GM18519 (cell line): Measurements from ENCODE around the gene SLC12A6.

Experiments
- ATAC-seq: cut with Tn5 transposase; IDR thresholded peaks from one replicate; pipeline ENCODE4 v1.9.1; 2021; ENCODE audit warnings: mild to moderate bottlenecking, moderate library complexity; ENCODE audit not compliant: unreplicated experiment, low FRiP score

SLC12A6 gene

GRCh38 chr15:34334672-34335071 lies 2.9 kb downstream of the SLC12A6 start:
- ATAC-seq = no peak

- no peak for ATAC-seq
Observed at GRCh38 chr15:34332553-34333120, 4.9 kb downstream of the SLC12A6 start.

GRCh38 chr15:34331809-34332208 lies 5.8 kb downstream of the SLC12A6 start:
- ATAC-seq = no peak

GRCh38 chr15:34330279-34330678 lies 7.3 kb downstream of the SLC12A6 start:
- ATAC-seq = no peak

- no peak for ATAC-seq
Observed at GRCh38 chr15:34329006-34329405, 8.6 kb downstream of the SLC12A6 start.

GRCh38 chr15:34327906-34328305 lies 9.7 kb downstream of the SLC12A6 start:
- no peak for ATAC-seq

- no peak for ATAC-seq
Observed at GRCh38 chr15:34325368-34325767, 12.2 kb downstream of the SLC12A6 start.

- ATAC-seq = no peak
Observed at GRCh38 chr15:34324933-34325332, 12.6 kb downstream of the SLC12A6 start.

- no peak for ATAC-seq
Observed at GRCh38 chr15:34323217-34323616, 14.4 kb downstream of the SLC12A6 start.

- ATAC-seq = peak; percentile 39
Observed at GRCh38 chr15:34318277-34319079, 19.1 kb downstream of the SLC12A6 start.

- ATAC-seq = no peak
Observed at GRCh38 chr15:34314491-34315490, 22.8 kb downstream of the SLC12A6 start.

- ATAC-seq = no peak
Observed at GRCh38 chr15:34311563-34311962, 26.0 kb downstream of the SLC12A6 start.

- ATAC-seq = no peak
Observed at GRCh38 chr15:34304613-34305012, 33.0 kb downstream of the SLC12A6 start.

GRCh38 chr15:34301058-34301457 lies 36.5 kb downstream of the SLC12A6 start:
- no peak for ATAC-seq

GRCh38 chr15:34297059-34297458 lies 40.5 kb downstream of the SLC12A6 start:
- no peak for ATAC-seq

GRCh38 chr15:34292621-34293020 lies 45.0 kb downstream of the SLC12A6 start:
- ATAC-seq = no peak

- ATAC-seq = no peak
Observed at GRCh38 chr15:34284937-34285336, 52.6 kb downstream of the SLC12A6 start.

GRCh38 chr15:34282384-34282783 lies 55.2 kb downstream of the SLC12A6 start:
- no peak for ATAC-seq

- ATAC-seq = no peak
Observed at GRCh38 chr15:34280193-34280592, 57.4 kb downstream of the SLC12A6 start.

GRCh38 chr15:34279368-34279767 lies 58.2 kb downstream of the SLC12A6 start:
- ATAC-seq = no peak

- no peak for ATAC-seq
Observed at GRCh38 chr15:34275721-34276120, 61.9 kb downstream of the SLC12A6 start.
